Measurements from ENCODE around the gene CFAP99.

GRCh38 chr4:2378898-2379297 is 39.9 kb upstream of the CFAP99 start:
- no peak for TF ChIP-seq POLR2A (IDR thresholded peaks at IDR 0.05; ENCODE audit: low read depth, low read length)
- no peak for TF ChIP-seq TAF1 (IDR thresholded peaks at IDR 0.05; ENCODE audit: low read depth, low read length)
- no peak for TF ChIP-seq POLR2AphosphoS5 (IDR thresholded peaks at IDR 0.05; ENCODE audit: low read depth, low read length)
- TF ChIP-seq PAX5 (IDR thresholded peaks at IDR 0.05; ENCODE audit: insufficient read depth, low read length, severe bottlenecking), result no peak
- TF ChIP-seq SPI1 (IDR thresholded peaks at IDR 0.05; ENCODE audit: low read depth, low read length), result no peak
